Testis (tissue), 3 donors: Measurements from ENCODE around the gene TPP1. TPM values are rescaled to one million over a fixed set of nuclear protein-coding genes. Genes with fewer than 3 reads are reported as not detected.

Source experiments
- DNase-seq: peaks from one replicate; pipeline ENCODE4 v3.0.0-alpha.2; 2019
- H3K27ac ChIP-seq, 2 donors: fragments of 200-600 bp; sonication (generic); one replicate each; pipeline ENCODE4 v1.5.1; 2019
- H3K27me3 ChIP-seq: fragments of 200-600 bp; sonication (generic); one replicate; pipeline ENCODE4 v1.5.1; 2019
- H3K36me3 ChIP-seq: fragments of 200-600 bp; sonication (generic); one replicate; pipeline ENCODE4 v1.5.1; 2017; ENCODE audit warnings: low read depth; ENCODE audit errors: missing control alignments
- H3K4me1 ChIP-seq: fragments of 200-600 bp; sonication (generic); one replicate; pipeline ENCODE4 v1.5.1; 2019
- H3K4me3 ChIP-seq, 2 donors: fragments of 200-600 bp; sonication (generic); one replicate each; pipeline ENCODE4 v1.5.1; 2017 to 2019
- H3K9me3 ChIP-seq: fragments of 200-600 bp; sonication (generic); one replicate; pipeline ENCODE4 v1.5.1; 2017
- POLR2A ChIP-seq: fragments of 450-650 bp; IDR thresholded peaks from one replicate; pipeline ENCODE4 v1.6.1; 2017; ENCODE audit warnings: antibody characterized with exemption, mild to moderate bottlenecking, moderate library complexity
- WGBS, 2 donors: methylation state at CpG; one replicate each; pipeline ENCODE4 v1.1.5; 2018; 5-methylcytosine and 5-hydroxymethylcytosine counted together
- intact Hi-C: fragments of 100-400 bp; cut with DNase I; formaldehyde crosslinking; loops from one replicate; pipeline ENCODE4 v1.15.1; 2023; ENCODE audit warnings: low total_unique reads
- polyA plus RNA-seq: library from polyadenylated mRNA; stranded (reverse); fragments of 350-450 nt; fragmentation: Illumina TruSeq; extraction: RNeasy Lipid Tissue Mini Kit (QIAGEN cat#74804); gene quantifications from one replicate; pipeline ENCODE4 v1.2.3, GENCODE V29; 2014; ENCODE audit warnings: low read depth, low replicate concordance; ENCODE audit not compliant: insufficient read depth
- total RNA-seq, 2 donors: library from RNA; depleted of rRNA; stranded (reverse); fragments of >200 nt; gene quantifications; one replicate each; pipeline ENCODE4 v1.2.3, GENCODE V29; 2016
- TF ChIP-seq, protein P1 (sequence below), 3 experiments: fragments of 450-650 bp in 2 of 3; fragments of 200-600 bp in 1 of 3; sonication (generic) in 1 of 3; IDR thresholded peaks; one replicate each; pipeline ENCODE4 v1.5.1; 2016 to 2019; ENCODE audit warnings: antibody characterized with exemption in 3 of 3, mild to moderate bottlenecking in 2 of 3, moderate library complexity in 1 of 3

Gene TPP1
- total and polyA plus RNA-seq, 3 donors from 2014 or later, result 60.9 to 151 (median 134) TPM

DNA sequence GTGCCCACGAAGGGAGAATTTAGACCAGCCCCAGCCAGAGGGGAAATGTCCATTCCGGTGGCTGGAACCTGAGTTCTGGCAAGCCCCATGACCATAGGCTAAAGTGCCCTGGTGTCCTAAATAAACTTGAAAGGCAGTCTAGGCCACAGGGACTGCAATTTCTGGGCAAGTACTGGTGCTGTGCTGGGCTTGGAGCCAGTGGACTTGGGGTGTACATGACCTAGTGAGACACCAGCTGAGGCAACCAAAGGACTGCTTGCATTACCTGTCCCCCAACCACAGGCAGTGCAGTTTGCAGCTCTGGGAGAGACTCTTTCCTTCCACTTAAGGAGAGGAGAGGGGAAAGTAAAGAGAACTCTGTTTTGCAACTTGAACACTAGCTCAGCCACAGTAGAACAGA, 39.5 kb downstream of the TPP1 start:
- Histone ChIP-seq H3K27me3 (no peaks in the 10 kb centered on the region), H3K9me3 (no peaks in the 10 kb centered on the region), H3K27ac (no peak overlapping the region), H3K4me3 (no peak overlapping the region), H3K36me3 (no peaks in the 10 kb centered on the region), H3K4me1 (no peaks in the 10 kb centered on the region)
- intact Hi-C loops, result no loop called here
- 92 to 94% methylated on average over 2 of the region's 2 CpGs for WGBS, 2 donors
- no peak for DNase-seq
- no peak for TF ChIP-seq POLR2A
- TF ChIP-seq, protein P1, sequence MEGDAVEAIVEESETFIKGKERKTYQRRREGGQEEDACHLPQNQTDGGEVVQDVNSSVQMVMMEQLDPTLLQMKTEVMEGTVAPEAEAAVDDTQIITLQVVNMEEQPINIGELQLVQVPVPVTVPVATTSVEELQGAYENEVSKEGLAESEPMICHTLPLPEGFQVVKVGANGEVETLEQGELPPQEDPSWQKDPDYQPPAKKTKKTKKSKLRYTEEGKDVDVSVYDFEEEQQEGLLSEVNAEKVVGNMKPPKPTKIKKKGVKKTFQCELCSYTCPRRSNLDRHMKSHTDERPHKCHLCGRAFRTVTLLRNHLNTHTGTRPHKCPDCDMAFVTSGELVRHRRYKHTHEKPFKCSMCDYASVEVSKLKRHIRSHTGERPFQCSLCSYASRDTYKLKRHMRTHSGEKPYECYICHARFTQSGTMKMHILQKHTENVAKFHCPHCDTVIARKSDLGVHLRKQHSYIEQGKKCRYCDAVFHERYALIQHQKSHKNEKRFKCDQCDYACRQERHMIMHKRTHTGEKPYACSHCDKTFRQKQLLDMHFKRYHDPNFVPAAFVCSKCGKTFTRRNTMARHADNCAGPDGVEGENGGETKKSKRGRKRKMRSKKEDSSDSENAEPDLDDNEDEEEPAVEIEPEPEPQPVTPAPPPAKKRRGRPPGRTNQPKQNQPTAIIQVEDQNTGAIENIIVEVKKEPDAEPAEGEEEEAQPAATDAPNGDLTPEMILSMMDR (IDR thresholded peaks at IDR 0.05), result no peak

DNA sequence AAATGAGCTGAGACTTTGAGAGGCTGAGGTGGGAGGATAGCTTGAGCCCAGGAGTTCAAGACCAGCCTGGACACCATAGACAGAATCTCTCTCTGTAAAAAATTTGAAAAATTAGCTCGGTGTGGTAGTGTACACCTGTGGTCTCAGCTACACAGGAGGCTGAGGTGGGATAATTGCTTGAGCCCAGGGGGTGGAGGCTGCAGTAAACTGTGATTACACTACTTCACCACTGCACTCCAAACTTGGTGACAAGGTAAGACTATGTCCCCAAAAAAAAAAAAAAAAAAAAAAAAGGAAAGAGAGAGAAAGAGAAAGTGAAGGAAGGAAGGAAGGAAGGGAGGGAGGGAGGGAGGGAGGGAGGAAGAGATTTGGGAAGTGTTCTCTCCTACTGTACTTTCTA, 41.1 kb downstream of the TPP1 start:
- H3K9me3 ChIP-seq, result no peaks in the 10 kb centered on the region

DNA sequence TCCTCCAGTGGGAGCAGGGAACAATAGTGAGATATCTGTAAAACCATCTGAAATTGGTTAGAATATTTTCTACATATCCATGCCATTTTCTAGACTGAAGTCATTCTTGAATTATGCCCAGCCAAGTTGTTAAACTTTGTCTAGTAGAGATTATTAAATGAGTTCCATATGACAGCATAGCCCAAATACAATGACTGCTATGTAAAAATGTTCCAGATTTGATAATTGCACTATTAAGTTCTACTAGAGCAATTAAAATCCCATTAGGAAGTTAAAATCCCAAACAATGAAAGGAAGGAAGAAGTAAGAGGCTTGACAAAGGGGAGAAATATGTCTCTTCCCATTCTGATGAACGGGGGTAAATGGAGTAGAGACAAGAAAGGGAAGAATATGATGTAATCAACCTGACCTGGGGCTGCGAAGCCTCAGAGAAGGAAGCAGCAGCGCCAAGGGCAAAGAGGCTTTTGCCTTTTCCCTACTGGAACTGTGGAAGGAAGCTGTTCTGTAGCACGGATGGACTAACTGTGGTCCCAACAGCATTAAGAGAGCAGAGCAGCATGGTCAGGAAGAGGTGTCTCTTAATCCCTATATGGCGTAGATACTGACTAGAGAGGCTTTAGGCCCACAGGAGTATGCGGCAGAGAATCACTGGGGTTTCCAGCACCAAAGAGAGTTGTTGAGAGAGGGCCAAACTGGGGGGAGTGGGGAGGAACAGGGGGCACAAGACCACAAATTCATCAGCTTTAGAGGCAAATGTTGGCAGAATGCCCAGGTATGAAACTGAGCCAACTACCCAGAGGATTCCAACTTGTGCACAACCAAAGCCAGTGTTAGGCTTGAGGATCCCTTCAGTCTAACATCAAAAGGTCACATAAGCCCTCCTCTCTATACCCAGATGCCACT, 42.5 kb downstream of the TPP1 start:
- DNase-seq, result no peak

More for the DNA sequence above, 41.1 kb downstream of the TPP1 start:
- intact Hi-C loops, result no loop called here
- Histone ChIP-seq H3K4me1 (no peaks in the 10 kb centered on the region), H3K27me3 (no peaks in the 10 kb centered on the region), H3K36me3 (no peaks in the 10 kb centered on the region), H3K4me3 (no peak overlapping the region), H3K27ac (no peak overlapping the region)
- TF ChIP-seq, protein P1 (IDR thresholded peaks at IDR 0.05), result no peak
- TF ChIP-seq POLR2A, result no peak
- WGBS, 2 donors, result 92 to 100% methylated on average over 1 of the region's 1 CpG
- no peak for DNase-seq

DNA sequence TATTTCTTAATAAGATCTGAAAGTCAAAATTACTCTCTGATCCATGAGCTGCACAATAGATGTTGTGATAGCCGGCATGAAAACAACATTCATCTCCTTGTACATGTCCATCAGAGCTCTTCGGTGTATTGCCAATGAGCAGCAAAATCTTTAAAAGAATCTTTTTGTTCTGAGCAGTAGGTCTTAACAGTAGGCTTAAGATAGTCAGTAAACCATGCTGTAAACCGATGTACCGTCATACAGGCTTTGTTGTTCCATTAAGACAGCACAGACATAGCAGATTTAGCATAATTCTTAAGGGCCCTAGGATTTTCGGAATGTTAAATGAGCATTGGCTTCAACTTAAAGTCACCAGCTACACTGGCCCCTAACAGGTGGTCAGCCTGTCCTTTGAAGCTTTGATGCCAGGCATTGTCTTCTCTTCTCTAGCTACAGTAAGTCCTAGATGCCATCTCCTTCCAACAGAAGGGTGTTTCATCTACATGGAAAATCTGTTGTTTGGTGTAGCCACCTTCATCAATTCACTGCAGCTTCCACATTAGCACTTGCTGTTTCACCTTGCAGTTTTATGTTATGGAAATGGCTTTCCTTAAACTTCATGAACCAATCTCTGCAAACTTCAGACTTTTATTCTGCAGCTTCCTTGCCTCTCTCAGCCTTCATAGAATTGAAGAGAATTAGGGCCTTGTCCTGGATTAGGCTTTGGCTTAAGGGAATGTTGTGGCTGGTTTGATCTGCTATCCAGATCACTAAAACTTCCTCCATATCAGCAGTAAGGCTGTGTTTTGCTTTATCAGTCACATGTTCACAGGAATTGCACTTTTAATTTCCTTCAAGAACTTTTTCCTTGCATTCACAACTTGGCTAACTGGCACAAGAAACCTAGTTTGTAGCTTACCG, 44.2 kb downstream of the TPP1 start:
- no peak overlapping the region for H3K4me3 ChIP-seq
- intact Hi-C loops, result no loop called here
- H3K36me3 ChIP-seq, result no peaks in the 10 kb centered on the region
- H3K9me3 ChIP-seq, result no peaks in the 10 kb centered on the region
- TF ChIP-seq POLR2A, result no peak
- TF ChIP-seq, protein P1 (IDR thresholded peaks at IDR 0.05), result no peak
- H3K4me1 ChIP-seq, result no peaks in the 10 kb centered on the region
- H3K27ac ChIP-seq, result no peak overlapping the region
- H3K27me3 ChIP-seq, result no peaks in the 10 kb centered on the region
- 90 to 92% methylated on average over 6 of the region's 6 CpGs for WGBS, 2 donors
- DNase-seq, result no peak

More for the DNA sequence above, 42.5 kb downstream of the TPP1 start:
- no peaks in the 10 kb centered on the region for H3K36me3 ChIP-seq
- H3K4me1 ChIP-seq, result no peaks in the 10 kb centered on the region
- intact Hi-C loops, result no loop called here
- no peak overlapping the region for H3K27ac ChIP-seq
- WGBS, 2 donors, result 58 to 68% methylated on average over 5 of the region's 6 CpGs
- TF ChIP-seq POLR2A, result no peak
- TF ChIP-seq, protein P1 (IDR thresholded peaks at IDR 0.05), result no peak
- no peaks in the 10 kb centered on the region for H3K27me3 ChIP-seq
- H3K9me3 ChIP-seq, result no peaks in the 10 kb centered on the region
- H3K4me3 ChIP-seq, result no peak overlapping the region
